ENCODE results near the gene PNMT.
A peak's percentile ranks its signal among the peaks of the same experiment; 100 is the strongest.

The PNMT gene, protein sequence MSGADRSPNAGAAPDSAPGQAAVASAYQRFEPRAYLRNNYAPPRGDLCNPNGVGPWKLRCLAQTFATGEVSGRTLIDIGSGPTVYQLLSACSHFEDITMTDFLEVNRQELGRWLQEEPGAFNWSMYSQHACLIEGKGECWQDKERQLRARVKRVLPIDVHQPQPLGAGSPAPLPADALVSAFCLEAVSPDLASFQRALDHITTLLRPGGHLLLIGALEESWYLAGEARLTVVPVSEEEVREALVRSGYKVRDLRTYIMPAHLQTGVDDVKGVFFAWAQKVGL

DNA sequence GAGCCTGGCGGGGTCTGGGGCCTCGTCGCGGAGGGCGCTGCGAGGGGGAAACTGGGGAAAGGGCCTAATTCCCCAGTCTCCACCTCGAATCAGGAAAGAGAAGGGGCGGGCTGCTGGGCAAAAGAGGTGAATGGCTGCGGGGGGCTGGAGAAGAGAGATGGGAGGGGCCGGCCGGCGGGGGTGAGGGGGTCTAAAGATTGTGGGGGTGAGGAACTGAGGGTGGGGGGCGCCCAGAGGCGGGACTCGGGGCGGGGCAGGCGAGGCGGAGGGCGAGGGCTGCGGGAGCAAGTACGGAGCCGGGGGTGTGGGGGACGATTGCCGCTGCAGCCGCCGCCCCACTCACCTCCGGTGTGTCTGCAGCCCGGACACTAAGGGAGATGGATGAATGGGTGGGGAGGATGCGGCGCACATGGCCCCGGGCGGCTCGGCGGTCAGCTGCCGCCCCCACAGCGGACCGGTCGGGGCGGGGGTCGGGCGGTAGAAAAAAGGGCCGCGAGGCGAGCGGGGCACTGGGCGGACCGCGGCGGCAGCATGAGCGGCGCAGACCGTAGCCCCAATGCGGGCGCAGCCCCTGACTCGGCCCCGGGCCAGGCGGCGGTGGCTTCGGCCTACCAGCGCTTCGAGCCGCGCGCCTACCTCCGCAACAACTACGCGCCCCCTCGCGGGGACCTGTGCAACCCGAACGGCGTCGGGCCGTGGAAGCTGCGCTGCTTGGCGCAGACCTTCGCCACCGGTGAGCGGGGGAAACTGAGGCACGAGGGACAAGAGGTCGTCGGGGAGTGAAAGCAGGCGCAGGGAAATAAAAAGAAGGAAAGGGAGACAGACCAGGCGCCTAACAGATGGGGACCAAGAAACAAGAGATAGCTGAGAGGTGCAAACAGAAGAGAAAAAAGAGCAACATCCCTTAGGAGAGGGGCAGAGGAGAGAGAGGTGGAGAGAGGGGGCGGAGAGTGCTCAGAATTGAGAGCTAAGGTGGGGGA lies at the start of gene PNMT:
Gene PNMT (plus strand): TSS at position 509 of the 980 bp plus-strand sequence. CDS start 23 bp downstream, at position 532.
- DNase-seq: peak in 1 of 2 experiments; percentile 73

DNA sequence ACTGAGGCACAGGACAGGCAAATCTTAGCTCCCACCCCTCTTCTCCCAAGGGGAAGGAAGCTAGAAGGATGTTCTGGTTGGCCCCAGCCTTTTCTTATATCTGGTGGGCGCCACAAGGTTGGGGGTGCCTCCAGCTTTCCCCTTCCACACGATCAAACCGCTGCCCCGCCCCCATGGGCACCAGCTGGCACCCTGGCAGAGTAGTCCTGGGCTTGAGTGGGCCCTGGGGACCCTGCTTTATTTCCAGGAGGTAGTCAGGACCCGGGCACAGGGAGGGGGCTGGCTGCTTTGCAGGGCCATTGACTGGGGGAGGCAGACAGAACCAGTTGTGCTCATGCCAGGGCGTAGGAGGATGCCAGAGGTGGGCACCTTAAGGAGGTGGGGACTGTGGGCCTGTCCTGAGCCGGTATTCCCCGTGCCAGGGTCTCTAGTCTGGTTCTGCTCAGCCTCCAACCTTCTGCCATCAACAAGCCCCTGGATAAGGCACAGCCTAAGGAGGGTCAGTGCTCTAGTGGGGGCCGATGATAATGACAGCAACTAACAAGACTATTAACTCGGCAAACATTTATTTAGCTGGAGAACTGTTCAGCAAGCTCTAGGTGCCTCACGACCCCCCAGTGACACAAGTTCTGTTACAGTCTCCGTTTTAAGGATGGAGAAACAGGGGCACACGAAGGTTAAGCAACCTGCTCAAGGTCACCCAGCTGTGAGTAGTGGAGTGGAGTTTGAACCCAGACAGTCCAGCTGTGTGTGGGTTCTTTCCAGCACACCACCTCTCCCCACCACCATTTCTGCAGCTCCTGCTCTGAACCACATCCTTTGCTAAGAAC lies 49.1 kb upstream of the PNMT start:
- peak; percentile 80 to 82 for DNase-seq

DNA sequence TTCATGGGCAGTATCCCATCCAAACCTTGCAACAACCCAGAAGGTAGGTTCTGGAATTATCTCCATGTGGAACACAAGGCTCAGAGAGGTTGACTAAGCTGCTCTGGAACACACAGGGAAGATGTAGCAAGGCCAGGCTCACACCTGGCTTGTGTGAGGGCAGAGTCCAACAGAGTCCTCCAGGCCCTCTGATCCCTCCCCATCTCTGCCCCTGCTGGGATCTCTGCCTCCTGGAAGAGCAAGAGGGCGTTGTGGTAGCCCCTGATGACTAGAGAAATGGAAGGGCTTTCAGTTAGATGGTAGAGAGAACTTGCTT lies 48.5 kb upstream of the PNMT start:
- DNase-seq: no peak

DNA sequence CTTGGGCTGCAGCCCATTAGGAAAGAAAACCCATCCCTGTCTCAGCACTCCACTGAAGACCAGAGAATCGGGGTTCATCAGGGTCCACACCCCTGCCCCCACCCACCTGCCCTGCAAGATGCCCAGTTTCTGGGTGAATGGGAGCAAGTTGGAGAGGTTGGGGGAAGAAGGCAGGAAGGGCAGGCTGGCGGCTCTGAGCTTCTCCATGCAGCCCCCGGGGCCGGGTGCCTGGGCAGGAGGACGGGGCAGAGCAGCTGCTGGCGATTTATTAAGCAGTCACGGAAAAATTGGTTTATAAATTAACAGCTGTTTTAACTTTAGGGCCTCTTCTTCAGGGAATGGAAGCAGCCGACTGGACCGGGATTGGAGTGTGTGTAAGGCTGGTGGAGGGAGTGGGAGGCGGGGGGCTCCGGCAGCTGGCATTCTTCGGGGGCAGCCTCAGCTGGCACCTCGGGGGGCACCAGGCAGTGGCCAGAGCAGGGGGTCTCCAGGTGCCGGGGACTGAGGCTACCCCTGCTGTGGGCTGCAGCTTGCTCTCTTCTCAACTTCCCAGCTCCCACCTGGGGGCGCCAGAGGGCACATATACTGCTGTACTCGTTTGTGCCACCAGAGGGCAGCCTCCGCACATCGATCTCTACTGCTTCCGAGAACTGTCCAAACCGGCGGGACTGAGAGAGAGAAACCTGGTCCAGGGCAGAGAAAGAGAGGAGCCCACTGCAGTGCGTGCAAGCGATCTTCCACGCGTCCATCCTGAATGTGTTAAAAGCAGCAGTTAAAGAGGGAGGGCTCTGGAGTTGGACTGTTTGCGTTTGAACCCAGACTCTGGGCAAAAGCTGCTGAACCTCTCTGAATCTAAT lies 46.5 kb upstream of the PNMT start:
- peak; percentile 82 to 86 for DNase-seq

DNA sequence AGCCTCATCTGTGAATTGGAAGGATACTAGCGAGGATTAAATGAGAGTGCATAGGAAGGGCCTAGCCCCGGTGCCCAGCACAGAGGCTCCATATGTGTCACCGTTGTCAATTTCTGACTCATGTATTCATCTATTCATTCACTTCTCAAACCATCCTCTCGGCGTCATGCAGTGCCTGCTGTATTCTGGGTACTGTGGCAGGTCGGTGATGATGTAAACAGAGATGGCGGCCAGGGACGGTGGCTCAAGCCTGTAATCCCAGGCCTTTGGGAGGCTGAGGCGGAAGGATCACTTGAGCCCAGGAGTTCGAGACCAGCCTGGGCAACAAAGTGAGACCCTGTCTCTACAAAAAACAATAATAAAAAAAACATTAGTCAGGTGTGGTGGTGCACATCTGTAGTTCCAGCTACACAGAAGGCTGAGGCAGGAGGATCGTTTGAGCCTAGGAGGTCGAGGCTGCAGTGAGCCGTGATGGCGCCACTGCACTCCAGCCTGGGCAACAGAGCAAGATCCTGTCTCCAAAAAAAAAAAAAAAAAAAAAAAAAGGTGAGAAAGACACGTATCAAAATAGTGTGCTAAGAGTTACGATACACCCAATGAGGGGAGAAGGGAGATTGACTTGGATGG lies 45.8 kb upstream of the PNMT start:
- DNase-seq: peak in 1 of 2 experiments; percentile 40

DNA sequence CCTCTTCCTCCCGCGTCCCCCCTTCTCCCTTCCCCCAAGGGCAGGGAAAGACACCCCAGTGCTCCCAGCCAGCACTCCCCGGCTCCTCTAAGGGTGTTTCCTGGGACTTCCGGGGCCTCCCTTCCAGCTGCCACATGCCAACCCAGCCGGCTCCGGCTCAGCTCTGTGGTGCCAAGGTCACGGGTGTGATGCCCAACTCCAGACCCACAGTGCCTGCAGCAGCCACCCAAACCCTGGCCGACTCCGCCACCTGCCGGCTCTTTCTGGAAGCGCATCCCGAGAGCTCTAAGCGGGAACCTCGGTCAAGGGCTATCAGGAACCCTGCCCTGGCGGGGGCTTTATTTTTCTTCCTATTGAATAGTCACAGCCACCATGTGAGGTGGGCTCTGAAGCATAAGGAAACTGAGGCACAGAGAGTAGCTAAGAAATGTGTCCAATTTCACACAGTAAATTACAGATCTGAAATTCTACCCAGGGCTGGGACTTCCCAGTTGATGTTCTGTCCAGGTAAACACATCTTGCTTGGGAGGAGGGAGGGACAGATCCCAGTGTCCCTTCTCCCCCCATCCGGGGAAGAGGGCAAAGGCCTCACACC lies 44.8 kb upstream of the PNMT start:
- peak; percentile 69 to 83 for DNase-seq

DNA sequence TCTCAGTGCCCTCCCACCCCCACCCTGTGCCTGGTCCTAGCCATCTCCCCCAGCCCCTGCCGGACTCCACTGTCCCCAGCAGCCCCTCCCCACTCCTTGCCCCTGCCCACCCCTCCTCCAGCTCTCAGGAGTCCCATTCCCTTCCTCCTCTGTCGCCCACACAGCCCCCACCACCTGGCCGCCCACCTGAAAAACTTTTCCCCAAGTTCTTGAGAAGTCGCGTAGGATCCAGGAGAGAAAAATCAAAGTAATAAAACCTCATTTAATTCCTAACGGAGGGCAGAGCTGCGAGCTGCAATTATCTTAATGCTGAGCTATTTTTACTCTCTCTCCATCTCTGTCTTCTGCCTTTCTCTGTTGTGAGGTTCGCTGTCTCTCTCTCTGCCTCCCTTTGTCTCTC lies 43.9 kb upstream of the PNMT start:
- DNase-seq: no peak

DNA sequence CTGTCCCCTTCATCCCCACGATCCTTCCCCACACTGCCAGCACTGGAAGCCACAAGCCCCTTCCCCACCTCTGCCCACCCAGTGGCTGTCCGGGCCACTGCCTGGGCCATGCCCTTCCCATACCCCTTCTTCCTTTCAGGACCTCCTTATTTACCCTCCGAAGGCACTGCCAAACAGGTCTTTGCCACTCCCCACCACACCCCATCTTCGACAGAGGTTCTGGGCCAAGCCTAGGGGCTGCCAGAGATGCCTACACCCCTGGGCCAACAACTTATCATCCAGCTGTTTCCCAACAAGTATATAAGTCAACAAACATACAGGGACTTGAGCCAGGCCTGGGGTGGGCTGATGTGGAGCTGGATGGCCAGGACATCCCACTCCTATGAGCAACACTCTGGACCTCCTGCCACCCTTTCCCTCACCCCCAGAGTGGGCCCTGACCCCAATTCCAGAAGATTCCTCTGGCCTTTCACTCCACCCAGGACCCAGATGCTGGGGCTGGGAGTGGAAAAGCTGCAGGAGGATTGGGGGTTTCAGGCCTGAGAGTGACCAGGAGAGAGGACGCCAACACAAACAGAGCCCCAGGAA lies 43.0 kb upstream of the PNMT start:
- no peak for DNase-seq

DNA sequence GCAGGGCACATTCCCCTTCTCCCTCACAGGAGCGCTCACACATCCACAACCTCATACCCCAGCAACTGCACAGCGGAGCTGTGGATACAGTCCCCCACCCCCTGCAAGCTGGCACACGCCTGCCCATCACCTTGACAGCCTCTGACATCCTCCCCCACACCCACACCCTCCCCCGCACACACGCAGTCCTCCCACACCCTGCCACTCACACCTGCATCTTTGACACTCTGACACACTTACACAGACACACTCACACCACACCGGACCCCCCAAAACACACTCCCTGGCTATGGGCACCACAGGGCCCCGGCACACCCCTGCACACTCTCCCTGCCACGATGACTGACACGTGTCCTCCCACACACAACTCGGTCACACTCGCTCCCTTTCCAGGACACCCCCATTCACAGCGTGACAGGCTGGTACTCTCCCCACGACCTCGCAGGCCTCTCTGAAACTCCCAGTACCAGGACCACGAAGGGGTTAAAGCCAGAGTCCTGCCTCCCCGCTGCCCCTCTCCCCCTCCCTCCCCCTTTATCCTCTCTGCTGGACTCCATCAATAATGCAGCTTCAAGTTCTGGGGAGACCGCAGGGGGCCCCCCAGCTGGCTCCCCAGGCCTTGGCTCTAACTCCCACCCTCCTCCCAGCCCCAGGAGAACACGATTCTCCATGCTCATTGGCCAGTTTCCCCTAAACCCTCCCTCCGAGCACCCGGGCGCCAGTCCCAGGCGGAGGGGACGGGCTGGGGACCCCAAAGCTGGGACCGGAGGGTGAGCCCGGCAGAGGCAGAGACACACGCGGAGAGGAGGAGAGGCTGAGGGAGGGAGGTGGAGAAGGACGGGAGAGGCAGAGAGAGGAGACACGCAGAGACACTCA lies 41.8 kb upstream of the PNMT start, which contains the start of gene PPP1R1B:
Gene PPP1R1B (plus strand): TSS at position 782 of the 876 bp plus-strand sequence. CDS start 441 bp downstream, outside the sequence.
- DNase-seq: no peak

DNA sequence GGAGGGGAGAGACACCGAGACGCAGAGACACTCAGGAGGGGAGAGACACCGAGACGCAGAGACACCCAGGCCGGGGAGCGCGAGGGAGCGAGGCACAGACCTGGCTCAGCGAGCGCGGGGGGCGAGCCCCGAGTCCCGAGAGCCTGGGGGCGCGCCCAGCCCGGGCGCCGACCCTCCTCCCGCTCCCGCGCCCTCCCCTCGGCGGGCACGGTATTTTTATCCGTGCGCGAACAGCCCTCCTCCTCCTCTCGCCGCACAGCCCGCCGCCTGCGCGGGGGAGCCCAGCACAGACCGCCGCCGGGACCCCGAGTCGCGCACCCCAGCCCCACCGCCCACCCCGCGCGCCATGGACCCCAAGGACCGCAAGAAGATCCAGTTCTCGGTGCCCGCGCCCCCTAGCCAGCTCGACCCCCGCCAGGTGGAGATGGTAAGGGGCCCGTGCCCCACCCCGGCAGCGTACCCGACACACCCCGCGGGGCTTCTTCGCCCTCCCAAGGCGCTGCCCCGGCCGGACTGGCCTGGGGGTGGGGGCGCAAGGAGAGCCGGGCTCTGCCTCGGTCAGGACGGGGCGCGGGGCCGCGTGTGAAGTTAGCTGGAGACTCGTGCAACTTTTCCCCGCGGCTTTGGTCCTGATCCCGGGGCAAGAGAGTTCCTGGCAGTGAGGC lies 41.1 kb upstream of the PNMT start:
- no peak for DNase-seq

DNA sequence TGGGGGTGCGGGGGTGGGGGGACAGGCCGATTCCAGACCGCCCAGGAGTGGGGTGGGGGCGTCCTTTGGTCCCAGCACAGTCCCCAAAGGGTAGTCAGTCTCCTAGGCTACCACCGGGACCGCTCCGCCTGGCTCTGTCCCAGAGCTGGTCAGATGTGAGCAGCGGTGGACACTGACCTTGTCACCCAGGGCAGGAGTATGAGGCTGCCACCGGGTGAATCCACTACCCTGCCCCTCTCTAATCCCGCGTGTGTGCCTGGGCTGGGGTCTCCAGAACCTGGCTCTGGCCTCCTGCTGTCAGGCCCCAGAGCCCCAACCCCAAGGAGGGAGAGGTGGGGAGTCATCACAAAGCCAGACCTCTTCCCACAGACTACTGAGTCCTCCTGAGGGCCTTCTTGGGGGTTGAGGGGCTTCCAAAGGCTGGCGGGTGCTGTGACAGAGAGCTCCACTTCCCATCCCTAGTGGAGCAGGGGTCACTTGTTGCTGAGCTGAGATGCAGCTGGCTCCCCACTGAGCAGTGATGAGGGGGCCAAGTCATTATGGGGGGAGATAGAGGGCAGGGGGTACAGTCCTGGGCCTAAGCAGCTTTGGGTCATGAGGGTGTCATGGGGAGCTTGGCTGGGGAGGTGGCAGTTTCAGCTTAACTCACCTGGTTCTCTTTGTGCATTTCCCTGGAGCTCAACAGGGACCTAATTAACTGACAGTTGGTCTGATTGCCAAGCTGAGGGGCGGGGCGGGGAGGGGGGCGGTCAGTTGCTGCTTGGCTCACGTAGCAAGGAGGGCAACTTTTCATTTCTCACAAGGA lies 40.3 kb upstream of the PNMT start:
- DNase-seq: peak in 1 of 2 experiments; percentile 59

DNA sequence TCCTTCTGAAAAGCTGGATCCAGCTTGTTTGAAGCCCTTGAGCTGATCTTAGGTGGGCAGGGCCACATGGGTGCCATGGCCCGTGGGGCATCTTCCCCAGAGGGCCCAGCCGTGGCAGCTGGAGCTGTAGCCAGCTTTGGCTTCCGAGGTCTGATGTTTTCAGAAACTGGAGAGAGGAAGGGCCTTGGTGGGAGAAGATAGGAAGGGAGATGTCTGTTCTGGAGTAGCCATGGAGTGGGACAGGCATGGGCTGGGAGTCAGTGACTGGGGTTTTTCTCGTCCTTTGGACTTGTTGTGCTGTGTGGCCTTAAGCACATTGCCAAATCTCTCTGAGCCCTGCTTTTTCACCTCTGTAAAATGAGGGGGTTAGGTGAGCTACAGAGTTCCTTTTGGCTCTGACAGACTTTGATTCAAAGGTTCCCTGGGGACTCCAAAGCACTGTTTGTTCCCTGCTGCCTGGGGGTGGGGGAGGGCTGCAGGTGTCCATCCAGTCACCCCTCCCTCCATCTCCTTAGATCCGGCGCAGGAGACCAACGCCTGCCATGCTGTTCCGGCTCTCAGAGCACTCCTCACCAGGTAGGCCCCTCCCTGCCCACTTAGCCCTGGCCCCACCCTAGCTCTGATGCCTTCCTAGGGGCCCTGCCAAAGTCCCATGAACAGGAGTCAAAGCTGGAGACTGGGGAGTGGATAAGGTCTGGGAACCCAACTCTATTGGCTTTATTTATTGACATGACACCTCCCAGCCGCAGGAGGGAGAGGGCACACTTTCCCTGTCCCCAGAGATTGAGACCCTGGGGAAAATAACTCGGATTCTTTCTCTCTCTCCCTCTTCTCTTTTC lies 39.4 kb upstream of the PNMT start:
- DNase-seq: no peak

DNA sequence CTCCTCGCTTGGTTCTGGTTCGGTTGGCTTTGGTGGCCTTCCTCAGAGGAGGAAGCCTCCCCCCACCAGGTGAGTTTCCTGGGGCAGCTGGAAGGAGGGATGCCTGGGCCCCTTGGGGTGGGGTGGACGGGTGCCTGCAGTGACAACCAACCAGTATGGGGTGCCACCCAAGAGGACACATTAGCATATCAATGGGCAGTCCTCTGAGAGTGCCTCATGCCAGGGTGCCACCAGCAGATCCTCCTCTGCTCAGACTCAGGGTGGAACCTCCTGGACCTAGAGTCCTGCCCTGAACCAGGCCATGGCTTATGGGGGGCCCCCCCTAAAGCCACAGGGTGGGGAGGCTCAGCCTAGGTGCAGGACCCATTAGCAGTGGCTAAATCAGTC lies 38.8 kb upstream of the PNMT start:
- no peak for DNase-seq

DNA sequence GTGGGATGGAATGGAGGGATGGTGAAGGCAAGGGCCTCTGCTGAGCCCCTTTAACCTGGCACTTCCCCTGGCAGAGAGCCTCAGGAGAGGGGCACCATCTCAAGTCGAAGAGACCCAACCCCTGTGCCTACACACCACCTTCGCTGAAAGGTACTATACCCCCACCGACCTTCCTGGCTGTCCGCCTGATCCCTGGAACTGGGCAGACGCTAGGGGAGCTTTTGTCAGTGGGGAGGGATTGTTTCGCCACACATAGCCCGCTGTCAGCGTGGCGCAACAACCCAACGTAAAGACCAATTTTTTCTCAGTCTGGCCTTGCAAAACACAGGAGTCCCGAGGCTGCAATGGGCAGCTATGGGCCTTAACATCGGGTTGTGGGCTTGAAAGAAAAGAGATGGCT lies 38.4 kb upstream of the PNMT start:
- DNase-seq: no peak

DNA sequence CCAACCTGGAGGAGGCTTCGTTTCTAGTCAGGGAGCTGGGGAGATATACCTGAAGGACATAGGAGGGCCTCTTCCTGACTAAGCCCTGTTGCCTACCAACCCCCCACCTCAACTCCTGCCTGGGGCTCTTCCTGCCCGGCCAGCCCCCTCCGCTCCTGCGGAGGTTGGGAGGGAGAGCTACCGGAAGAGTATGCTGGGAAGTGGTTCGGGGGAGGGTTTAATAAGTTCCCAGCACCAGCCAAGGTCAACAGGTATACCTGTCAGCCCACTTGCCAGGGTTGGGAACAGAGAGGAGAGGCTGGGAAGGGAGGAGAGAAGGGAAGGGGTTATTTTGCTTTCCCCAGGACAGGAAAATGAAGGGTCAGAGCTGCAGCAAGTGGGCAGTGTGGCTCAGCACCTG lies 36.9 kb upstream of the PNMT start:
- DNase-seq: no peak

DNA sequence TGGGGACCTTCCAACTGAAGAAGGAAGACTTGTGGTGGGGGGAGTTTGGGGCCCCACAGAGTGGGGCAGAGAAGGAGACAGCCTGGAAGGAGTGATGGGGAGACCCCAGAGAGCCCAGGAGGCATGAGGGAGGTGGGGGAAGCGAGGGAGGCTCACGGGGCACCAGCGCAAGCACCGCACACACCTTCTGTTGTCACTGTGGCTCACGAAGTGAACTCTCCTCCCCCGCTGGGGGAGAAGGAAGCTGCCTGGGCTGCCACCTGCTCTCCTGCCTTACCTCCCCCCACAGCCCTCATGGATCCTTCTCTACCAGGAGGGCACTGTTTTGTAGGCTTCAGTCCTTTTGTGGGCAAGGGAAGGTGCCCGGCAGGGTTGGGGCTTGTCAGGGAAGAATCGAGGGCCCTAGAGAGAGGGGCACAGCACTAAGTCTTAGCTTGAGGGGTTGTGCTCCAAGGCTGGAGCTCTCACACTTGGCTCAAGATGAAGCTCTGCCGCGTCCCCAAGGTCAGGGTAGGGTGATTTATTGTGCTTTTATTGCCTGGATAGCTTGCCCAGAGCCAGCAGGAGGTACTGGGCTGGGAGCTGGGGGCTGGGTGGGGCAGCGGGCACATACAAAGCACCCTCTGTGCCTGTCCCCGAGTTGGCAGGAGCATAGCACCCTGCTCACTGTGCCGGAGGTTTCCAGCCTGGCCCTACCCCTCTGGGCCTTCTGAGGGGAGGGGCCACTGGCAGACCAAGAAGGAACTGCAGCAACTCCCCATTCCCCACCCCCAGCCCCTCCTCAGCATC lies 35.9 kb upstream of the PNMT start:
- DNase-seq: peak in 1 of 2 experiments; percentile 34

All from NCI-H524 (cell line).